Keratinocyte (primary cell): Measurements from ENCODE around the gene HERC2. TPM values are rescaled to one million over a fixed set of nuclear protein-coding genes. Genes with fewer than 3 reads are reported as not detected.

ENCODE experiments used
- DNase-seq: peaks from one replicate; pipeline ENCODE4 v3.0.0-alpha.2; 2011; ENCODE audit warnings: low read depth, missing footprints, low spot score
- FAIRE-seq: peaks from 2 replicates; lab custom pipeline; 2011; peaks lifted over from hg19 to GRCh38; lab: Jason Lieb, UNC
- H2AFZ ChIP-seq: 2 replicates; pipeline ENCODE4 v1.6.0; 2012; ENCODE audit warnings: low read length, control low read depth, inconsistent platforms; ENCODE audit not compliant: control insufficient read depth
- H3K27ac ChIP-seq: 2 replicates; pipeline ENCODE4 v1.5.1; 2011; ENCODE audit warnings: low read length; ENCODE audit not compliant: control insufficient read depth, insufficient read depth
- H3K27me3 ChIP-seq: 3 replicates; pipeline ENCODE4 v1.6.0; 2011; ENCODE audit warnings: low read length; ENCODE audit not compliant: control insufficient read depth, insufficient read depth; ENCODE audit errors: extremely low read depth
- H3K36me3 ChIP-seq, 2 experiments: 2 replicates in 1 of 2; 3 replicates in 1 of 2; pipeline ENCODE4 v1.5.1; 2011; ENCODE audit warnings: low read length in 2 of 2, mild to moderate bottlenecking in 1 of 2; ENCODE audit not compliant: control insufficient read depth in 2 of 2, insufficient read depth in 2 of 2; ENCODE audit errors: extremely low read depth in 1 of 2
- H3K4me1 ChIP-seq: 3 replicates; pipeline ENCODE4 v1.5.1; 2011; ENCODE audit warnings: low read length; ENCODE audit not compliant: control insufficient read depth, insufficient read depth; ENCODE audit errors: extremely low read depth
- H3K4me2 ChIP-seq: 3 replicates; pipeline ENCODE4 v1.6.0; 2011; ENCODE audit warnings: low read depth, low read length; ENCODE audit not compliant: control insufficient read depth, insufficient read depth; ENCODE audit errors: extremely low read depth
- H3K4me3 ChIP-seq, 3 experiments: fragments of 200-600 bp in 1 of 3; sonication (generic) in 1 of 3; 2 replicates in 2 of 3; 3 replicates in 1 of 3; pipeline ENCODE4 v1.5.1; 2011 to 2016; ENCODE audit warnings: low read length in 3 of 3, mild to moderate bottlenecking in 3 of 3, control low read depth in 2 of 3, inconsistent platforms in 1 of 3, low read depth in 1 of 3, mixed read lengths in 1 of 3, mixed run types in 1 of 3, moderate library complexity in 1 of 3; ENCODE audit not compliant: control insufficient read depth in 2 of 3, insufficient read depth in 2 of 3; ENCODE audit errors: extremely low read depth in 1 of 3
- H3K79me2 ChIP-seq: 2 replicates; pipeline ENCODE4 v1.6.0; 2012; ENCODE audit warnings: low read length; ENCODE audit not compliant: control insufficient read depth, insufficient read depth
- H3K9ac ChIP-seq: 3 replicates; pipeline ENCODE4 v1.6.0; 2011; ENCODE audit warnings: low read length; ENCODE audit not compliant: control insufficient read depth, insufficient read depth; ENCODE audit errors: extremely low read depth
- H3K9me1 ChIP-seq: 3 replicates; pipeline ENCODE4 v1.6.0; 2011; ENCODE audit warnings: low read length; ENCODE audit not compliant: control insufficient read depth, insufficient read depth; ENCODE audit errors: extremely low read depth
- H3K9me3 ChIP-seq: 2 replicates; pipeline ENCODE4 v1.5.1; 2012; ENCODE audit warnings: low read depth, low read length; ENCODE audit not compliant: control insufficient read depth
- H4K20me1 ChIP-seq: 3 replicates; pipeline ENCODE4 v1.6.0; 2011; ENCODE audit warnings: low read length; ENCODE audit not compliant: control insufficient read depth, insufficient read depth; ENCODE audit errors: extremely low read depth
- CTCF ChIP-seq, 3 experiments: IDR thresholded peaks in 1 of 3; conservative IDR thresholded peaks in 1 of 3; optimal IDR thresholded peaks in 1 of 3; 2 replicates in 2 of 3; 3 replicates in 1 of 3; pipeline versions ENCODE3 to v1.5.1; 2011; ENCODE audit warnings: low read length in 3 of 3, mild to moderate bottlenecking in 3 of 3, moderate library complexity in 2 of 3, control low read depth in 1 of 3, inconsistent platforms in 1 of 3; ENCODE audit not compliant: insufficient read depth in 2 of 3; ENCODE audit errors: extremely low read depth in 1 of 3
- EZH2 ChIP-seq: IDR thresholded peaks from one replicate; pipeline ENCODE4 v1.6.1; 2012; ENCODE audit warnings: inconsistent platforms, mild to moderate bottlenecking, low read length, moderate library complexity
- dilution Hi-C: fragments of 300-500 bp; cut with MboI; formaldehyde crosslinking; loops from one replicate; pipeline ENCODE4 v1.7.0; 2020; ENCODE audit warnings: low sequenced_read_pairs; ENCODE audit not compliant: extremely low pct_ligation_motif_present
- polyA plus RNA-seq, 5 experiments: library from polyadenylated mRNA; depleted of rRNA in 3 of 5; stranded (reverse) in 3 of 5; stranded (forward) in 1 of 5; unstranded in 1 of 5; fragments of >200 nt; gene quantifications; 1 replicate in 1 of 5; 2 replicates in 3 of 5; 3 replicates in 1 of 5; pipeline versions ENCODE4 v1.2.1 to v1.2.3, GENCODE V29; 2011 to 2012; ENCODE audit warnings: missing spikeins in 2 of 5, low read depth in 1 of 5, low replicate concordance in 1 of 5

HERC2 gene
- polyA plus RNA-seq, 1 donor (not counting 4 experiments of a cell fraction or from before 2014, with no cell fraction given) = 12.4 TPM

DNA sequence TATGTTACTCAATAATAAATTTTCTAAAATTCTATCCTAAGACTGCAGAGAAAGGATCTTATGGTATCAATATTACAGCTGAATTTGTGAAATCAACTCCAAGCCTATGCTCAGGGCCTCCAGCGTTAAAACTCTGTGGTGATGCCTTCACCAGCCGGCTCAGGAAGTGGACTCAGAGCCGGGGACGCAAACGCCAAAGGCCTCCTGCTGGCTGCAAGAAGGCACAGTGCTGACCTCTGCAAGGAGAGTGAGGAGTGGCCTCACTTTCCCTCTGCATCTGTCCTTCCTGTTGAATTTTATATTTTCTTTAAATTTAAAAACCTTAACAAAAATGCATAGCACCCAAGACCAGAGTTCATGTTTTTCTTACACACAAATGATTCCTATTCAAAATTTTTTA is 48.5 kb downstream of the HERC2 start:
- Histone ChIP-seq H3K79me2 (no peaks in the 10 kb centered on the region), H3K27ac (no peak overlapping the region), H3K9me1 (no peaks in the 10 kb centered on the region), H3K4me3 (no peak overlapping the region), H3K4me2 (no peak overlapping the region), H3K9me3 (no peaks in the 10 kb centered on the region), H2AFZ (no peak overlapping the region), H3K4me1 (no peaks in the 10 kb centered on the region), H4K20me1 (no peaks in the 10 kb centered on the region), H3K9ac (no peak overlapping the region), H3K36me3 (peaks cover 13 to 21% of the 10 kb centered on the region in 2 experiments), H3K27me3 (no peaks in the 10 kb centered on the region)
- dilution Hi-C loops = no loop called here
- TF ChIP-seq CTCF (optimal IDR thresholded peaks at IDR 0.05 in 1 of 3, IDR thresholded peaks at IDR 0.05 in 1 of 3, conservative IDR thresholded peaks at IDR 0.05 in 1 of 3; ENCODE audit: extremely low read depth in 1 of 3, insufficient read depth in 2 of 3, low read length in 3 of 3) = no peak
- TF ChIP-seq EZH2 = no peak
- FAIRE-seq (no peak), DNase-seq (no peak)

DNA sequence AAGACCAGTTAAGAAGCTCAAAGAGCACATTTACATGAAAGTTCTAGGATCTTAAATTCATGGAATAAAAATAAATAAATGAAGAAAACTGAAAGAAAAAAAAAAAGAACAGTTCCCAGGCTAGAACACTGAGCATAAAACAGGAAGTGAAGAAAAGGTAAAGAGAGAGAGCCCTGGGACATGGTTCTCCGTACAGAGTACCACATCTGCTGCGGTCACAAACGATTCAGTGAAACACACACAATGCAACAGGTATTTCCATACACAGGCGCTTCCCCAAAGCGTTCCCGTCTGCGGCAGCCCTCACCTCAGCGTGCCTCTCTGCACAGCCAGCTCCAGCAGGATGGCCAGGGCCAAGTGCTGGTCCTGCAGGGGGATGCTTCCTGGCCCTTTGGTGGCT is 49.4 kb downstream of the HERC2 start:
- no peak overlapping the region for H2AFZ ChIP-seq
- no peak overlapping the region for H3K27ac ChIP-seq
- no peaks in the 10 kb centered on the region for H3K4me1 ChIP-seq
- TF ChIP-seq EZH2 (no peak), CTCF (optimal IDR thresholded peaks at IDR 0.05 in 1 of 3, IDR thresholded peaks at IDR 0.05 in 1 of 3, conservative IDR thresholded peaks at IDR 0.05 in 1 of 3; ENCODE audit: extremely low read depth in 1 of 3, insufficient read depth in 2 of 3, low read length in 3 of 3) (no peak)
- no peak overlapping the region for H3K4me3 ChIP-seq
- H3K9me3 ChIP-seq = no peaks in the 10 kb centered on the region
- FAIRE-seq = no peak
- H3K4me2 ChIP-seq = no peak overlapping the region
- dilution Hi-C loops = no loop called here
- no peaks in the 10 kb centered on the region for H3K79me2 ChIP-seq
- H4K20me1 ChIP-seq = no peaks in the 10 kb centered on the region
- peaks cover 17 to 27% of the 10 kb centered on the region in 2 experiments for H3K36me3 ChIP-seq
- H3K9ac ChIP-seq = no peak overlapping the region
- DNase-seq = no peak
- no peaks in the 10 kb centered on the region for H3K9me1 ChIP-seq
- H3K27me3 ChIP-seq = no peaks in the 10 kb centered on the region
